Measurements from ENCODE around the gene SF1. TPM values are rescaled to one million over a fixed set of nuclear protein-coding genes. Genes with fewer than 3 reads are reported as not detected.

The SF1 gene
- total and polyA plus RNA-seq, 2 donors (not counting 3 experiments of a cell fraction or from before 2014, with no cell fraction given) = 95.0 to 342 TPM

DNA sequence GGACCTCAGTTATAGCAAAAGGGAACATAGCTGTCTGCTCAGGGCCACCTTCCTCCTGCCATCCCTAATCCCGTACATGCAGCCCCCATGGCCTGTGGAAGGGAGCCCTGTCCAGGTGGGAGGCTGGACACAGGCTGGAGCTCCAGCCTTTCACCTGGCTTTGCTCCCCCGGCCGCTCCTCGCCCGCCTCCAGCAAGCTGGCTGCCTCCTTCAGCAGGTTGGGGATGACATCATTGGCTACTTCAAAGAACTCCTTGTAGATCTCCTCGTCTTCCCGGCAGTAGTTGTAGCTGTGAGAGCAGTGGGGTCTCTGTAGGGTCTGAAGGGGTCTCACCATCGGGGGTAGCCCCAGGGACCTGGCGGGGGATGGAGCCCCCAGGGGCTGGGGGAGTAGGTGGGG is 27.1 kb upstream of the SF1 start:
- H3K79me2 ChIP-seq (ENCODE audit: control insufficient read depth, insufficient read depth, low read length) = peaks cover 7% of the 10 kb centered on the region
- peaks cover 35% of the 10 kb centered on the region for H3K4me1 ChIP-seq (ENCODE audit: control insufficient read depth, extremely low read depth, insufficient read depth, low read length)
- no peak overlapping the region for H2AFZ ChIP-seq (ENCODE audit: low read depth, low read length)
- ChIA-PET POLR2A (no interaction called here), CTCF (no interaction called here)
- no peak for FAIRE-seq
- no peaks in the 10 kb centered on the region for H4K20me1 ChIP-seq (replicated peaks; ENCODE audit: control insufficient read depth, extremely low read depth, insufficient read depth, low read length)
- no peak for DNase-seq (ENCODE audit: low read depth, low spot score)
- TF ChIP-seq POLR2A (IDR thresholded peaks at IDR 0.05; ENCODE audit: low read depth, low read length) (no peak), POLR2AphosphoS5 (IDR thresholded peaks at IDR 0.05; ENCODE audit: insufficient read depth, low read depth, low read length) (no peak), FOS (IDR thresholded peaks at IDR 0.05; ENCODE audit: borderline replicate concordance, insufficient read depth, low read length) (no peak), GATA2 (IDR thresholded peaks at IDR 0.05; ENCODE audit: insufficient read depth, insufficient read length, low read depth, low read length) (no peak)
- TF ChIP-seq, protein P1, sequence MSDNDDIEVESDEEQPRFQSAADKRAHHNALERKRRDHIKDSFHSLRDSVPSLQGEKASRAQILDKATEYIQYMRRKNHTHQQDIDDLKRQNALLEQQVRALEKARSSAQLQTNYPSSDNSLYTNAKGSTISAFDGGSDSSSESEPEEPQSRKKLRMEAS (IDR thresholded peaks at IDR 0.05; ENCODE audit: insufficient read depth, insufficient read length) = no peak
- TF ChIP-seq, protein P2, sequence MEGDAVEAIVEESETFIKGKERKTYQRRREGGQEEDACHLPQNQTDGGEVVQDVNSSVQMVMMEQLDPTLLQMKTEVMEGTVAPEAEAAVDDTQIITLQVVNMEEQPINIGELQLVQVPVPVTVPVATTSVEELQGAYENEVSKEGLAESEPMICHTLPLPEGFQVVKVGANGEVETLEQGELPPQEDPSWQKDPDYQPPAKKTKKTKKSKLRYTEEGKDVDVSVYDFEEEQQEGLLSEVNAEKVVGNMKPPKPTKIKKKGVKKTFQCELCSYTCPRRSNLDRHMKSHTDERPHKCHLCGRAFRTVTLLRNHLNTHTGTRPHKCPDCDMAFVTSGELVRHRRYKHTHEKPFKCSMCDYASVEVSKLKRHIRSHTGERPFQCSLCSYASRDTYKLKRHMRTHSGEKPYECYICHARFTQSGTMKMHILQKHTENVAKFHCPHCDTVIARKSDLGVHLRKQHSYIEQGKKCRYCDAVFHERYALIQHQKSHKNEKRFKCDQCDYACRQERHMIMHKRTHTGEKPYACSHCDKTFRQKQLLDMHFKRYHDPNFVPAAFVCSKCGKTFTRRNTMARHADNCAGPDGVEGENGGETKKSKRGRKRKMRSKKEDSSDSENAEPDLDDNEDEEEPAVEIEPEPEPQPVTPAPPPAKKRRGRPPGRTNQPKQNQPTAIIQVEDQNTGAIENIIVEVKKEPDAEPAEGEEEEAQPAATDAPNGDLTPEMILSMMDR (IDR thresholded peaks at IDR 0.05; ENCODE audit: extremely low read depth in 1 of 2, insufficient read depth in 1 of 2, low read depth in 1 of 2, low read length in 2 of 2) = no peak
- no peaks in the 10 kb centered on the region for H3K9me3 ChIP-seq (replicated peaks; ENCODE audit: control insufficient read depth, insufficient read depth, low read length)
- H3K36me3 ChIP-seq (ENCODE audit: control insufficient read depth in 2 of 2, extremely low read depth in 1 of 2, insufficient read depth in 2 of 2, low read length in 2 of 2) = peaks cover 0 to 25% of the 10 kb centered on the region in 2 experiments
- no peak overlapping the region for H3K4me2 ChIP-seq (ENCODE audit: insufficient read depth, low read length)
- no peak overlapping the region for H3K27ac ChIP-seq (ENCODE audit: insufficient read depth, low read depth, low read length)
- no peaks in the 10 kb centered on the region for H3K9me1 ChIP-seq (replicated peaks; ENCODE audit: control insufficient read depth, extremely low read depth, insufficient read depth, low read length)
- intact Hi-C loops (cut with micrococcal nuclease) (no loop called here), dilution Hi-C loops (cut with MboI; ENCODE audit: extremely low pct_ligation_motif_present, low sequenced_read_pairs) (no loop called here)
- no peak overlapping the region for H3K4me3 ChIP-seq (replicated peaks in 1 of 3; ENCODE audit: insufficient read depth in 1 of 3, low read depth in 1 of 3, low read length in 3 of 3)
- H3K27me3 ChIP-seq (ENCODE audit: control insufficient read depth in 2 of 2, insufficient read depth in 2 of 2, low read length in 2 of 2) = no peaks in the 10 kb centered on the region
- no TSS peak for BruUV-seq (replicated peaks)
- no peak overlapping the region for H3K9ac ChIP-seq (replicated peaks; ENCODE audit: extremely low read depth, insufficient read depth, low read length)

Measured in endothelial cell of umbilical vein (primary cell).